ENCODE data around the gene DNAH11. TPM values are rescaled to one million over a fixed set of nuclear protein-coding genes. Genes with fewer than 3 reads are reported as not detected.

Gene DNAH11
- total and polyA plus RNA-seq, 2 of the 8 experiments (the other 6 are each of a cell fraction or from before 2014, with no cell fraction given), result 1.8 to 4.9 TPM

DNA sequence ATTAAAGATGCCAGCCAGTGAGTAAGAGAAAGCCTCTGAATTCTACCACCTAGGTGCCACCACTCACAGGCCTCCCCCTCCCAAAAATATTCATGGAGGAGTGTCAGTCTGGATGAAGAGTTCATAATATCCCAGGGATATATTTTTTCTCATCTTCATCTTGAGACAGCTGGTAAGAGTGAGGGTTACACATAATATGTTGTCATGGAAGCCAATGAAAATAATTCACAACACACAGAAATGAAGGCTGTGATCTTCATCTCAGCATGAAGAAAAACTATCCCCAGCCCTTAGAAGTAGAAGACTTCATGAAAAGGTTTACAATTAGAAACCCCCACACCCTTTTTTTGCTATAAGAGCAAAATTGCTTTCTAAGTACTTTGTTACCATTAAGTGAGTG is 175.6 kb downstream of the DNAH11 start:
- no peak overlapping the region for H2BK5ac ChIP-seq (ENCODE audit: low read depth, low read length)
- no peak overlapping the region for H2BK20ac ChIP-seq (ENCODE audit: low read length)
- no peak overlapping the region for H3K14ac ChIP-seq (ENCODE audit: insufficient read length)
- H3K79me1 ChIP-seq (ENCODE audit: low read depth, low read length), result no peaks in the 10 kb centered on the region
- H2BK12ac ChIP-seq (ENCODE audit: low read depth, low read length), result no peak overlapping the region
- POLR2A ChIA-PET (ENCODE audit: partially characterized antibody), result no interaction called here
- no peaks in the 10 kb centered on the region for H3K9me3 ChIP-seq (ENCODE audit: insufficient read depth in 2 of 2, low read depth in 1 of 2, low read length in 1 of 2)
- H3K4ac ChIP-seq (replicated peaks; ENCODE audit: insufficient read length, low read depth, low read length), result no peak overlapping the region
- CTCF ChIA-PET (ENCODE audit: partially characterized antibody), result no interaction called here
- no peak overlapping the region for H4K91ac ChIP-seq (replicated peaks; ENCODE audit: insufficient read length, low read length)
- no peak overlapping the region for H2BK15ac ChIP-seq (ENCODE audit: low read length)
- no peaks in the 10 kb centered on the region for H3K4me1 ChIP-seq (replicated peaks in 1 of 4; ENCODE audit: control insufficient read depth in 3 of 4, insufficient read depth in 4 of 4, low read length in 3 of 4)
- no peaks in the 10 kb centered on the region for H3K23me2 ChIP-seq (ENCODE audit: low read depth, low read length)
- H3K18ac ChIP-seq (ENCODE audit: extremely low read depth, low read length), result no peak overlapping the region
- no peak overlapping the region for H3K56ac ChIP-seq (replicated peaks; ENCODE audit: insufficient read length, low read depth, low read length)
- no peak overlapping the region for H3K9ac ChIP-seq (replicated peaks in 1 of 4; ENCODE audit: extremely low read depth in 1 of 4, low read depth in 3 of 4, low read length in 3 of 4)
- H3K79me2 ChIP-seq (ENCODE audit: control insufficient read depth in 1 of 2, insufficient read depth in 2 of 2, low read length in 2 of 2), result no peaks in the 10 kb centered on the region
- FAIRE-seq (no peak), DNase-seq (ENCODE audit: low read depth in 1 of 2, low spot score in 2 of 2) (no peak)
- no peak overlapping the region for H2AFZ ChIP-seq (ENCODE audit: low read length)
- H4K8ac ChIP-seq (ENCODE audit: extremely low read depth, insufficient read depth, low read length), result no peak overlapping the region
- H3K27me3 ChIP-seq (replicated peaks in 1 of 4; ENCODE audit: control insufficient read depth in 3 of 4, extremely low read depth in 1 of 4, insufficient read depth in 3 of 4, low read length in 3 of 4), result no peaks in the 10 kb centered on the region
- no peak overlapping the region for H3K23ac ChIP-seq (ENCODE audit: insufficient read length)
- TF ChIP-seq CREB1 (IDR thresholded peaks at IDR 0.05) (no peak), POU5F1 (IDR thresholded peaks at IDR 0.05; ENCODE audit: low read depth, low read length) (no peak), RBBP5 (IDR thresholded peaks at IDR 0.05; ENCODE audit: borderline replicate concordance, low read depth, low read length) (no peak), YY1 (IDR thresholded peaks at IDR 0.05; ENCODE audit: low read depth, low read length) (no peak), KDM4A (IDR thresholded peaks at IDR 0.05; ENCODE audit: low read depth, low read length, severe bottlenecking) (no peak), TCF12 (IDR thresholded peaks at IDR 0.05; ENCODE audit: low read depth, low read length) (no peak), SUZ12 (IDR thresholded peaks at IDR 0.05; ENCODE audit: low read length) (no peak), KDM5A (IDR thresholded peaks at IDR 0.05; ENCODE audit: low read length) (no peak), GABPA (IDR thresholded peaks at IDR 0.05; ENCODE audit: borderline replicate concordance, insufficient read depth, low read length) (no peak), TAF7 (optimal IDR thresholded peaks at IDR 0.05; ENCODE audit: borderline replicate concordance, low read depth, low read length) (no peak), CBX8 (IDR thresholded peaks at IDR 0.05; ENCODE audit: borderline replicate concordance, low read depth, low read length) (no peak), SAP30 (IDR thresholded peaks at IDR 0.05; ENCODE audit: insufficient read depth, insufficient replicate concordance, low read length) (no peak), MAFK (IDR thresholded peaks at IDR 0.05; ENCODE audit: low read depth, low read length) (no peak)
- no peak overlapping the region for H2BK120ac ChIP-seq (replicated peaks; ENCODE audit: low read depth, low read length)
- no peak overlapping the region for H2AK5ac ChIP-seq (ENCODE audit: low read depth, low read length)
- H4K20me1 ChIP-seq (replicated peaks in 1 of 2; ENCODE audit: control insufficient read depth in 1 of 2, insufficient read depth in 2 of 2, low read length in 2 of 2), result no peaks in the 10 kb centered on the region
- no peak overlapping the region for H4K5ac ChIP-seq (ENCODE audit: insufficient read length, low read depth, low read length)
- no peak overlapping the region for H3K4me2 ChIP-seq (ENCODE audit: insufficient read depth in 1 of 2, low read depth in 2 of 2, low read length in 2 of 2)
- H3K27ac ChIP-seq (ENCODE audit: low read depth, low read length), result no peak overlapping the region
- H3K4me3 ChIP-seq (ENCODE audit: extremely low read depth in 1 of 4, insufficient read depth in 2 of 4, low read depth in 3 of 4, low read length in 4 of 4), result no peak overlapping the region
- no peaks in the 10 kb centered on the region for H3K36me3 ChIP-seq (ENCODE audit: control insufficient read depth in 2 of 4, insufficient read depth in 4 of 4, low read length in 3 of 4)
